Islet of Langerhans (tissue), 1 donor: Measurements from ENCODE around the gene CRKL.

Source experiments
- FAIRE-seq: peaks from one replicate; lab custom pipeline; 2011; peaks lifted over from hg19 to GRCh38; lab: Jason Lieb, UNC

CRKL gene

GRCh38 chr22:20952544-20953341 is 35.5 kb downstream of the CRKL start:
- peak; percentile 98 for FAIRE-seq

- no peak for FAIRE-seq
Measured at GRCh38 chr22:20953342-20953608, 36.1 kb downstream of the CRKL start.

- FAIRE-seq = no peak
Measured at GRCh38 chr22:20953668-20954500, 36.7 kb downstream of the CRKL start.

GRCh38 chr22:20955548-20955947 is 38.3 kb downstream of the CRKL start:
- no peak for FAIRE-seq

- FAIRE-seq = no peak
Measured at GRCh38 chr22:20956258-20957101, 39.3 kb downstream of the CRKL start.

- FAIRE-seq = no peak
Measured at GRCh38 chr22:20957102-20957682, 40.0 kb downstream of the CRKL start.

GRCh38 chr22:20957683-20958431 is 40.6 kb downstream of the CRKL start:
- FAIRE-seq = no peak

- FAIRE-seq = no peak
Measured at GRCh38 chr22:20959578-20960461, 42.6 kb downstream of the CRKL start.

GRCh38 chr22:20960609-20961008 is 43.4 kb downstream of the CRKL start:
- FAIRE-seq = no peak

- no peak for FAIRE-seq
Measured at GRCh38 chr22:20962491-20962945, 45.3 kb downstream of the CRKL start.

- FAIRE-seq = no peak
Measured at GRCh38 chr22:20963201-20964052, 46.2 kb downstream of the CRKL start.

- FAIRE-seq = no peak
Measured at GRCh38 chr22:20964090-20964798, 47.0 kb downstream of the CRKL start.

GRCh38 chr22:20964799-20965103 is 47.5 kb downstream of the CRKL start:
- FAIRE-seq = no peak

- FAIRE-seq = no peak
Measured at GRCh38 chr22:20965104-20965887, 48.1 kb downstream of the CRKL start.

- FAIRE-seq = no peak
Measured at GRCh38 chr22:20965888-20966855, 49.0 kb downstream of the CRKL start.

- FAIRE-seq = no peak
Measured at GRCh38 chr22:20966883-20967696, 49.9 kb downstream of the CRKL start, which contains the start of gene AIFM3. Gene AIFM3 (plus strand): TSS chr22:20967255. CDS start chr22:20967945, 690 bp downstream.
